GM19467 (cell line): ENCODE measurements around the gene ZBTB16.

Experiments
- ATAC-seq: cut with Tn5 transposase; IDR thresholded peaks from one replicate; pipeline ENCODE4 v1.9.1; 2021; ENCODE audit warnings: mild to moderate bottlenecking, moderate library complexity; ENCODE audit not compliant: unreplicated experiment

Gene ZBTB16

GRCh38 chr11:114063149-114063828 is 3.8 kb downstream of the ZBTB16 start:
- ATAC-seq, result no peak

GRCh38 chr11:114063829-114064201 is 4.3 kb downstream of the ZBTB16 start:
- ATAC-seq, result no peak

- ATAC-seq, result no peak
Measured at GRCh38 chr11:114064216-114064615, 4.7 kb downstream of the ZBTB16 start.

- ATAC-seq, result no peak
Measured at GRCh38 chr11:114065094-114065493, 5.6 kb downstream of the ZBTB16 start.

GRCh38 chr11:114066046-114066648 is 6.6 kb downstream of the ZBTB16 start:
- ATAC-seq, result no peak

GRCh38 chr11:114068327-114068726 is 8.8 kb downstream of the ZBTB16 start:
- ATAC-seq, result no peak

- ATAC-seq, result no peak
Measured at GRCh38 chr11:114070464-114071139, 11.1 kb downstream of the ZBTB16 start.

- ATAC-seq, result no peak
Measured at GRCh38 chr11:114073007-114073827, 13.7 kb downstream of the ZBTB16 start.

- ATAC-seq, result no peak
Measured at GRCh38 chr11:114073828-114074381, 14.4 kb downstream of the ZBTB16 start.

- ATAC-seq, result no peak
Measured at GRCh38 chr11:114074546-114075343, 15.2 kb downstream of the ZBTB16 start.

- no peak for ATAC-seq
Measured at GRCh38 chr11:114075344-114075610, 15.8 kb downstream of the ZBTB16 start.

- ATAC-seq, result no peak
Measured at GRCh38 chr11:114075891-114076441, 16.5 kb downstream of the ZBTB16 start.

- no peak for ATAC-seq
Measured at GRCh38 chr11:114076921-114077331, 17.4 kb downstream of the ZBTB16 start.

GRCh38 chr11:114077482-114078305 is 18.2 kb downstream of the ZBTB16 start:
- no peak for ATAC-seq

- no peak for ATAC-seq
Measured at GRCh38 chr11:114078423-114078822, 18.9 kb downstream of the ZBTB16 start.

- ATAC-seq, result no peak
Measured at GRCh38 chr11:114079511-114080065, 20.1 kb downstream of the ZBTB16 start.

- no peak for ATAC-seq
Measured at GRCh38 chr11:114080219-114080618, 20.7 kb downstream of the ZBTB16 start.

GRCh38 chr11:114080769-114081168 is 21.3 kb downstream of the ZBTB16 start:
- ATAC-seq, result no peak
